Measurements from ENCODE around the gene KLHL14.
A peak's percentile ranks its signal among the peaks of the same experiment; 100 is the strongest.

GRCh38 chr18:32777049-32777448 lies 4.2 kb upstream of the KLHL14 start:
- TF ChIP-seq POLR2A (IDR thresholded peaks at IDR 0.05; ENCODE audit: insufficient read depth in 1 of 2, low read depth in 2 of 2, low read length in 2 of 2) = no peak
- TF ChIP-seq CREB1 (IDR thresholded peaks at IDR 0.05) = no peak
- TF ChIP-seq CREB1 (CRISPR knock-in tag; IDR thresholded peaks at IDR 0.05) = no peak
- TF ChIP-seq ZNF503 (CRISPR knock-in tag; IDR thresholded peaks at IDR 0.05) = no peak
- TF ChIP-seq ZKSCAN8 (CRISPR knock-in tag; IDR thresholded peaks at IDR 0.05; ENCODE audit: borderline replicate concordance) = no peak
- TF ChIP-seq JUND (CRISPR knock-in tag; IDR thresholded peaks at IDR 0.05) = 0 out of 2 replicates have a peak, but pooled peaks have one; percentile 25
- TF ChIP-seq PPARG (CRISPR knock-in tag; conservative IDR thresholded peaks at IDR 0.05) = no peak
- TF ChIP-seq NR0B2 (CRISPR knock-in tag; IDR thresholded peaks at IDR 0.05) = no peak
- no peak for TF ChIP-seq CTCF (CRISPR knock-in tag; IDR thresholded peaks at IDR 0.05)
- no peak for TF ChIP-seq ZNF367 (CRISPR knock-in tag; IDR thresholded peaks at IDR 0.05; ENCODE audit: borderline replicate concordance)

All from HepG2 (cell line).